Liver (tissue), 9 donors: Measurements from ENCODE around the gene RNF217. TPM values are rescaled to one million over a fixed set of nuclear protein-coding genes. Genes with fewer than 3 reads are reported as not detected.

Experiments used
- DNase-seq: peaks from one replicate; pipeline ENCODE4 v3.0.0-alpha.2; 2017; ENCODE audit warnings: low spot score
- H3K27ac ChIP-seq, 2 donors: one replicate each; pipeline ENCODE4 v1.7.0; 2013; ENCODE audit warnings: inconsistent platforms in 2 of 2, low read length in 2 of 2, control low read depth in 1 of 2, low read depth in 1 of 2, mild to moderate bottlenecking in 1 of 2
- H3K27me3 ChIP-seq, 4 donors: one replicate each; pipeline versions ENCODE4 v1.6.1 to v1.7.0; 2013; ENCODE audit warnings: low read length in 3 of 4, inconsistent platforms in 1 of 4, mild to moderate bottlenecking in 1 of 4, moderate library complexity in 1 of 4; ENCODE audit not compliant: control insufficient read depth in 4 of 4, insufficient read depth in 4 of 4
- H3K36me3 ChIP-seq, 4 donors: one replicate each; pipeline versions ENCODE4 v1.6.1 to v1.7.0; 2013; ENCODE audit warnings: low read length in 3 of 4, mild to moderate bottlenecking in 3 of 4, low read depth in 1 of 4, moderate library complexity in 1 of 4; ENCODE audit not compliant: control insufficient read depth in 4 of 4, insufficient read depth in 3 of 4
- H3K4me1 ChIP-seq, 4 donors: one replicate each; pipeline versions ENCODE4 v1.6.1 to v1.7.0; 2013; ENCODE audit warnings: low read length in 3 of 4, mild to moderate bottlenecking in 3 of 4, moderate library complexity in 1 of 4; ENCODE audit not compliant: control insufficient read depth in 4 of 4, insufficient read depth in 4 of 4
- H3K4me3 ChIP-seq, 3 donors: one replicate each; pipeline versions ENCODE4 v1.6.1 to v1.7.0; 2013; ENCODE audit warnings: low read length in 3 of 3, control low read depth in 1 of 3, low read depth in 1 of 3, mild to moderate bottlenecking in 1 of 3
- H3K9ac ChIP-seq, 2 donors: one replicate each; pipeline ENCODE4 v1.7.0; 2013; ENCODE audit warnings: low read length in 2 of 2, mild to moderate bottlenecking in 2 of 2, moderate library complexity in 2 of 2, control low read depth in 1 of 2, low read depth in 1 of 2
- H3K9me3 ChIP-seq, 4 donors: one replicate each; pipeline versions ENCODE4 v1.6.1 to v1.7.0; 2013; ENCODE audit warnings: low read length in 3 of 4; ENCODE audit not compliant: control insufficient read depth in 4 of 4
- ATF3 ChIP-seq: IDR thresholded peaks from 2 replicates; pipeline ENCODE4 v1.6.1; 2016; ENCODE audit warnings: antibody characterized with exemption
- CTCF ChIP-seq: fragments of 150-350 bp; IDR thresholded peaks from 2 replicates; pipeline ENCODE4 v1.5.1; 2017; ENCODE audit warnings: improper control_type of control experiment, low read depth, low read length; ENCODE audit not compliant: missing input control
- EGR1 ChIP-seq, 2 donors: IDR thresholded peaks; 2 replicates each; pipeline ENCODE4 v1.6.1; 2016 to 2018; ENCODE audit warnings: antibody characterized with exemption in 2 of 2, low read depth in 2 of 2
- FOXA1 ChIP-seq: IDR thresholded peaks from 2 replicates; pipeline ENCODE4 v1.6.1; 2016; ENCODE audit warnings: antibody characterized with exemption
- FOXA2 ChIP-seq: IDR thresholded peaks from 2 replicates; pipeline ENCODE4 v1.6.1; 2016; ENCODE audit warnings: antibody characterized with exemption
- GABPA ChIP-seq, 2 donors: IDR thresholded peaks in 1 of 2; conservative IDR thresholded peaks in 1 of 2; 2 replicates each; pipeline ENCODE4 v1.6.1; 2016; ENCODE audit warnings: antibody characterized with exemption in 2 of 2, mild to moderate bottlenecking in 1 of 2, moderate library complexity in 1 of 2
- HNF4A ChIP-seq, 2 donors: conservative IDR thresholded peaks; 2 replicates each; pipeline ENCODE4 v1.6.1; 2016; ENCODE audit warnings: antibody characterized with exemption in 2 of 2, mild to moderate bottlenecking in 2 of 2
- HNF4G ChIP-seq: IDR thresholded peaks from 2 replicates; pipeline ENCODE4 v1.6.1; 2016; ENCODE audit warnings: antibody characterized with exemption
- JUND ChIP-seq, 2 donors: IDR thresholded peaks; 2 replicates each; pipeline ENCODE4 v1.6.1; 2016; ENCODE audit warnings: antibody characterized with exemption in 2 of 2
- NR2F2 ChIP-seq: IDR thresholded peaks from 2 replicates; pipeline ENCODE4 v1.6.1; 2016; ENCODE audit warnings: antibody characterized with exemption
- RAD21 ChIP-seq, 2 donors: IDR thresholded peaks; 2 replicates each; pipeline ENCODE4 v1.6.1; 2016; ENCODE audit warnings: antibody characterized with exemption in 2 of 2, mild to moderate bottlenecking in 2 of 2
- REST ChIP-seq: IDR thresholded peaks from 2 replicates; pipeline ENCODE4 v1.6.1; 2016; ENCODE audit warnings: antibody characterized with exemption, mild to moderate bottlenecking
- RXRA ChIP-seq, 2 donors: IDR thresholded peaks; 2 replicates each; pipeline ENCODE4 v1.6.1; 2017 to 2018; ENCODE audit warnings: antibody characterized with exemption in 2 of 2, mild to moderate bottlenecking in 1 of 2
- SP1 ChIP-seq: IDR thresholded peaks from 2 replicates; pipeline ENCODE4 v1.6.1; 2018; ENCODE audit warnings: antibody characterized with exemption, mild to moderate bottlenecking
- TAF1 ChIP-seq: conservative IDR thresholded peaks from 2 replicates; pipeline ENCODE4 v1.6.1; 2016; ENCODE audit warnings: antibody characterized with exemption, mild to moderate bottlenecking
- YY1 ChIP-seq: IDR thresholded peaks from 2 replicates; pipeline ENCODE4 v1.6.1; 2016; ENCODE audit warnings: antibody characterized with exemption, mild to moderate bottlenecking
- ZBTB33 ChIP-seq: IDR thresholded peaks from 2 replicates; pipeline ENCODE4 v1.6.1; 2016; ENCODE audit warnings: antibody characterized with exemption
- WGBS: extraction: QIAGEN DNeasy Blood & Tissue Kit; methylation state at CpG from one replicate; pipeline ENCODE4 v1.1.7; 2013; 5-methylcytosine and 5-hydroxymethylcytosine counted together
- polyA plus RNA-seq, 2 donors: library from polyadenylated mRNA; stranded (reverse) in 1 of 2; unstranded in 1 of 2; fragments of 200-250 nt in 1 of 2; fragments of >200 nt in 1 of 2; fragmentation: Nextera tagmentation in 1 of 2; extraction: Ambion mirVana in 1 of 2; gene quantifications; one replicate each; pipeline versions ENCODE4 v1.2.1 to v1.2.3, GENCODE V29; 2013 to 2015
- total RNA-seq, 2 donors: library from RNA; depleted of rRNA; stranded (reverse); fragments of >200 nt; gene quantifications; one replicate each; pipeline ENCODE4 v1.2.3, GENCODE V29; 2014
- TF ChIP-seq, protein P1 (sequence below): IDR thresholded peaks from 2 replicates; pipeline ENCODE4 v1.6.1; 2016; ENCODE audit warnings: antibody characterized with exemption
- donor health status: healthy.
- donor health status: healthy.
- donor health status: healthy.
- donor health status: healthy.
- donor health status: healthy.

RNF217 gene
- total and polyA plus RNA-seq, 4 donors = 2.3 to 18.3 (median 4.1) TPM

DNA sequence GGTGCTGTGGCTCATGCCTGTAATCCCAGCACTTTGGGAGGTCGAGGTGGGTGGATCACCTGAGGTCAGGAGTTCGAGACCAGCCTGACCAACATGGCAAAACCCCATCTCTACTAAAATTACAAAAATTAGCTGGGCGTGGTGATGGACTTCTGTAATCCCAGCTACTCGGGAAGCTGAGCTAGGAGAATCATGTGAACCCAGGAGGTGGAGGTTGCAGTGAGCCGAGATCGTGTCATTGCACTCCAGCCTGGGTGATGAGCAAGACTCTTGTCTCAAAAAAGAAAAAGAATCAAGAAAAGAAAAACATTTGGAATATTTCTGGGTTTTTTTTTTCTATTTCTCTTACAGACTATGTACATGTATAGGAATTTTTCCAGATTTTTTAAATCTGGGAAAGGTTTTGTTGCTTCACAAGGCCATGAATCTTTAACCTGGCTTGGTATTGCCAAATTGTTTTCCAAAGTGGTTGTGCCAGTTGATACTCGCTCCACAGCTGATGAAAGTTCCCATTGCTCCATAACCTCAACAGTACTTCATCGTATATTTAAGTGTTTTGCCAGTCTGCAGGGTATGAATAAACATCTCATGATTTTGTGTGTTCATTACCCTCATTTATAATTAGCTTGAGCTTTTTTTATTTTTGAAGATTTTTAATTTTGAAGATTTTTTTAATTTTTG lies 33.5 kb downstream of the RNF217 start:
- no peak overlapping the region for H3K4me3 ChIP-seq
- no peak for DNase-seq
- peak overlapping the region; percentile 46 to 61 for H3K27ac ChIP-seq
- no peaks in the 10 kb centered on the region for H3K27me3 ChIP-seq
- peaks cover 0 to 14% (median 2%) of the 10 kb centered on the region in 4 donors for H3K4me1 ChIP-seq
- H3K36me3 ChIP-seq = no peaks in the 10 kb centered on the region
- H3K9ac ChIP-seq = no peak overlapping the region
- WGBS = 43% methylated on average over 8 of the region's 8 CpGs
- TF ChIP-seq REST (peak; percentile 29), ZBTB33 (peak; percentile 48), HNF4A (conservative IDR thresholded peaks at IDR 0.05) (peak; percentile 73 to 77), RXRA (IDR thresholded peaks at IDR 0.05) (peak; percentile 43 to 70), ATF3 (peak; percentile 16), HNF4G (no peak), FOXA2 (no peak), CTCF (no peak), EGR1 (IDR thresholded peaks at IDR 0.05; ENCODE audit: low read depth in 2 of 2) (peak in 1 of 2 donors; percentile 20), NR2F2 (no peak), TAF1 (no peak), JUND (IDR thresholded peaks at IDR 0.05) (no peak), SP1 (peak; percentile 18), FOXA1 (no peak), YY1 (peak; percentile 47), RAD21 (IDR thresholded peaks at IDR 0.05) (peak in 1 of 2 donors; percentile 5), GABPA (IDR thresholded peaks at IDR 0.05 in 1 of 2, conservative IDR thresholded peaks at IDR 0.05 in 1 of 2) (no peak)
- TF ChIP-seq, protein P1, sequence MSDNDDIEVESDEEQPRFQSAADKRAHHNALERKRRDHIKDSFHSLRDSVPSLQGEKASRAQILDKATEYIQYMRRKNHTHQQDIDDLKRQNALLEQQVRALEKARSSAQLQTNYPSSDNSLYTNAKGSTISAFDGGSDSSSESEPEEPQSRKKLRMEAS = peak; percentile 23
- no peaks in the 10 kb centered on the region for H3K9me3 ChIP-seq
